ENCODE results near the gene ZNF587.

The ZNF587 gene

DNA sequence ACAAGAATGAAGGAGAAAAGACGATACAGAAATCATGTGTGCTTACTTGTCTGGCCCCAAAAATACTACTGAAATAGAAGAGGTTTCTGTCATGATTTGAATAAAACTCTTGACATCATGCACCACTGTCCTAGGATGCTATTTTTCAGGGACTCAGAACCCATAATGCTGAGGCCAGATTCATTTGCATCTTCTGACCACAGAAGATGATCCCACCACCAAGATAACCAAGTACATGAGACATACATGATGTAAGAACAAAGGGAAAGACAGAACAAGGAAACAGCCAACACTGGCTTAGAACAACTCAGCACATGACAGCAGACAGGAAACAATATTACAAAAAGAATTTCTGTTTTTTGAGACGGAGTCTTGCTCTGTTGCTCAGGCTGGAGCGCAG is 37.4 kb upstream of the ZNF587 start:
- no peak for TF ChIP-seq SIN3A (IDR thresholded peaks at IDR 0.05; ENCODE audit: borderline replicate concordance, insufficient read depth, low read length)
- no peak for TF ChIP-seq TAF1 (IDR thresholded peaks at IDR 0.05; ENCODE audit: borderline replicate concordance, insufficient read depth, low read length)
- TF ChIP-seq POLR2AphosphoS5 (IDR thresholded peaks at IDR 0.05; ENCODE audit: low read depth, low read length) = no peak
- TF ChIP-seq, protein P1, sequence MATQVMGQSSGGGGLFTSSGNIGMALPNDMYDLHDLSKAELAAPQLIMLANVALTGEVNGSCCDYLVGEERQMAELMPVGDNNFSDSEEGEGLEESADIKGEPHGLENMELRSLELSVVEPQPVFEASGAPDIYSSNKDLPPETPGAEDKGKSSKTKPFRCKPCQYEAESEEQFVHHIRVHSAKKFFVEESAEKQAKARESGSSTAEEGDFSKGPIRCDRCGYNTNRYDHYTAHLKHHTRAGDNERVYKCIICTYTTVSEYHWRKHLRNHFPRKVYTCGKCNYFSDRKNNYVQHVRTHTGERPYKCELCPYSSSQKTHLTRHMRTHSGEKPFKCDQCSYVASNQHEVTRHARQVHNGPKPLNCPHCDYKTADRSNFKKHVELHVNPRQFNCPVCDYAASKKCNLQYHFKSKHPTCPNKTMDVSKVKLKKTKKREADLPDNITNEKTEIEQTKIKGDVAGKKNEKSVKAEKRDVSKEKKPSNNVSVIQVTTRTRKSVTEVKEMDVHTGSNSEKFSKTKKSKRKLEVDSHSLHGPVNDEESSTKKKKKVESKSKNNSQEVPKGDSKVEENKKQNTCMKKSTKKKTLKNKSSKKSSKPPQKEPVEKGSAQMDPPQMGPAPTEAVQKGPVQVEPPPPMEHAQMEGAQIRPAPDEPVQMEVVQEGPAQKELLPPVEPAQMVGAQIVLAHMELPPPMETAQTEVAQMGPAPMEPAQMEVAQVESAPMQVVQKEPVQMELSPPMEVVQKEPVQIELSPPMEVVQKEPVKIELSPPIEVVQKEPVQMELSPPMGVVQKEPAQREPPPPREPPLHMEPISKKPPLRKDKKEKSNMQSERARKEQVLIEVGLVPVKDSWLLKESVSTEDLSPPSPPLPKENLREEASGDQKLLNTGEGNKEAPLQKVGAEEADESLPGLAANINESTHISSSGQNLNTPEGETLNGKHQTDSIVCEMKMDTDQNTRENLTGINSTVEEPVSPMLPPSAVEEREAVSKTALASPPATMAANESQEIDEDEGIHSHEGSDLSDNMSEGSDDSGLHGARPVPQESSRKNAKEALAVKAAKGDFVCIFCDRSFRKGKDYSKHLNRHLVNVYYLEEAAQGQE (IDR thresholded peaks at IDR 0.05; ENCODE audit: insufficient read depth in 1 of 2, low read depth in 2 of 2, low read length in 2 of 2) = no peak
- TF ChIP-seq FOXP2 (optimal IDR thresholded peaks at IDR 0.05; ENCODE audit: borderline replicate concordance, extremely low read depth, extremely low read length, insufficient read depth) = no peak

DNA sequence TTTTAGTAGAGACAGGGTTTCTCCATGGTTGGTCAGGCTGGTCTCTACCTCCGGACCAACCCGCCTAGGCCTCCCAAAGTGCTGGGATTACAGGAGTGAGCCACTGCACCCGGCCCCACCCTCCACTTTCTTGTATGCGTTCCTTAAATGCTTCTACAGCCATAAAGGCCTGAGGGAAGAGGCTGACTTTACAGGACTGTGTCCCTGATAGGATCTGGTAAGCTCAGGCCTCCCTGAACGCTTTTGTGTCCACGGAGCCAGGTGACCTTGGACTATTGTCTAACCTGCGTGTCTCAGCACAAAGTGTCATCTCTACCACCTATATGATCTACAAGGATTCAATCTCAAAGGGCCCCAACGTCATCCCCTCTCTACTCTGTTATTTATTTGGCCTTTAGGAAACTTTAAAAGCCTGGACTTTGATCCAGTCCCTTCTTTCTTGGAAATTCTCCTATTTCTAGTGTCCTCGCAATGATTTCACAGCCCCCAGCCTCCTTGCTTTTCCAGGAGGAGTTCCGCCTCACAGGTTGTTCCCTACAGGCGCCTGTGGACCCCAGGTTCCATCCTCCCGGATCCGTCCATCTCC is 35.6 kb upstream of the ZNF587 start:
- TF ChIP-seq, protein P1 (IDR thresholded peaks at IDR 0.05; ENCODE audit: insufficient read depth in 1 of 2, low read depth in 2 of 2, low read length in 2 of 2) = no peak
- TF ChIP-seq SIN3A (IDR thresholded peaks at IDR 0.05; ENCODE audit: borderline replicate concordance, insufficient read depth, low read length) (no peak), FOXP2 (optimal IDR thresholded peaks at IDR 0.05; ENCODE audit: borderline replicate concordance, extremely low read depth, extremely low read length, insufficient read depth) (no peak), POLR2AphosphoS5 (IDR thresholded peaks at IDR 0.05; ENCODE audit: low read depth, low read length) (no peak), TAF1 (IDR thresholded peaks at IDR 0.05; ENCODE audit: borderline replicate concordance, insufficient read depth, low read length) (no peak)

DNA sequence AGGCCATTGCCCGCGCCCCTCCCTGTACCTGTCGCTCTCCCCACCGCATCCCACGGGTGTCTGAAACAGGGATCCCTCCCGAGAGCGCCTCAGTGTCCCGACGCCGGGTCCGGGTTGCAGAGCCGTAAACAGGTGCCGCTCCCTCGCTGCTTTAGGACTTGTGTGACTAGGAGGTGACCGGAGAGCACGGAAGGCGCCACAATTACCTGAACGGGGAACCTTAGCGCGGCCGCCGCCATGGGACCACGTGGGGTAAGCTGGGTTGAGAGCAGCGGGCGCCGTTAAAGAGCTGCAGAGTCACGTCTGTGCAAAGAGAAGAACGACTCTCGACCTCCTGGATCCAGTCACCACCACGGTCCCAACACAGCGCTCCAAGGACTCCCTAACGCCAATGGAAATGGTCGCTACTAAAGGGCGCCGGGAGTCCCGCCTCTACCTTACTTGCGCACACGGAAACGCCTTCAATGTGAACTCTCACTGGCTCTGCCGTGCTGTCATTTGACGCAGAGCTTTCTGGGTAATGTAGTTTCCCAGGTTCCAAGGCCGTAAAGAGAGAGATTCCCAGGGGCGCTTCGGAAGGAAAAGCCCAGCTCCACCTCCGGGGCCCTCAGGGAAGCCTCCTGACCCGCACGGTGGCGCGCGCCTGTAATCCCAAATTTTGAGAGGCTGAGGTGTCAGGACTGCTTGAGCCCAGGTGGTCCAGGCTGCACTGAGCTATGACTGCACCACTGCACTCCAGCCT is 35.0 kb upstream of the ZNF587 start, which contains the start of gene ZNF552:
TSS of gene ZNF552 (minus strand) at position 409 of the 742 bp plus-strand sequence. CDS start at position 239, 170 bp downstream.
- TF ChIP-seq, protein P1 (IDR thresholded peaks at IDR 0.05; ENCODE audit: insufficient read depth in 1 of 2, low read depth in 2 of 2, low read length in 2 of 2) = no peak
- TF ChIP-seq SIN3A (IDR thresholded peaks at IDR 0.05; ENCODE audit: borderline replicate concordance, insufficient read depth, low read length) = 0 out of 2 replicates have a peak, but pooled peaks have one; percentile 57
- peak; percentile 82 for TF ChIP-seq POLR2AphosphoS5 (IDR thresholded peaks at IDR 0.05; ENCODE audit: low read depth, low read length)
- 0 out of 2 replicates have a peak, but pooled peaks have one; percentile 36 for TF ChIP-seq TAF1 (IDR thresholded peaks at IDR 0.05; ENCODE audit: borderline replicate concordance, insufficient read depth, low read length)
- TF ChIP-seq FOXP2 (optimal IDR thresholded peaks at IDR 0.05; ENCODE audit: borderline replicate concordance, extremely low read depth, extremely low read length, insufficient read depth) = peak; percentile 33

DNA sequence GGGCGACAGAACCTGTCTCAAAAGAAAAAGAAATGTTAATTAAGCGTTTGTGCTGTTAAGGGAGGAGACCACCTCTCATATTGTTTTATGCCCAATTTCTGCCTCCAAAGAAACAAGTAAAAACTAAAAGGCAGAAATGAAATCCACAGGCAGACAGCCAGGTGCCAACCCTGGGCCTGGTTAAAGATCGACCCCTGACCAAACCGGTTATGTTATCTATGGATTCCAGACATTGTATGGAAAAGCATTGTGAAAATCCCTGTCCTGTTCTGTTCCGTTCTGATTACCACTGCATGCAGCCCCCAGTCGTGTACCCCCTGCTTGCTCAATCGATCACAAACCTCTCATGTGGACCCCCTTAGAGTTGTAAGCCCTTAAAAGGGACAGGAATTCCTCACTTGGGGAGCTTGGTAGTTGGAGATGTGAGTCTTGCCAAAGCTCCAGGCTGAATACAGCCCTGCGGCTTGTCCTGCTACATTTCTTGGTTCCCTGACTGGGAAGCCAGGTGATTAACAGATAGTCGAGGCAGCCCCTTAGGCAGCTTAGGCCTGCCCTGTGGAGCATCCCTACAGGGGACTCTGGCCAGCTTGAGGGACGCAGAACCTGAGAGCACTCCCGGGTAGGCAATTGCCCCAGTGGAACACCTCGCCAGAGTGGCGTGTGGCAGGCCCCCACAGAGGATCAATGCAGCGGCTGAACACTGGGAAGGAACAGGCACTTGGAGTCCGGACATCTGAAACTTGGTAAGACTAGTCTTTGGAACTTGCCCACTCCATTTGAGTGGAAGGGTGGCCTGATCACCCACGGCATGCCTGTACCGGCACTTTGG is 34.2 kb upstream of the ZNF587 start:
- TF ChIP-seq TAF1 (IDR thresholded peaks at IDR 0.05; ENCODE audit: borderline replicate concordance, insufficient read depth, low read length) (no peak), POLR2AphosphoS5 (IDR thresholded peaks at IDR 0.05; ENCODE audit: low read depth, low read length) (no peak), FOXP2 (optimal IDR thresholded peaks at IDR 0.05; ENCODE audit: borderline replicate concordance, extremely low read depth, extremely low read length, insufficient read depth) (no peak), SIN3A (IDR thresholded peaks at IDR 0.05; ENCODE audit: borderline replicate concordance, insufficient read depth, low read length) (no peak)
- TF ChIP-seq, protein P1 (IDR thresholded peaks at IDR 0.05; ENCODE audit: insufficient read depth in 1 of 2, low read depth in 2 of 2, low read length in 2 of 2) = no peak
